Ramos (cell line): ENCODE data around the gene PSMD13.
"Not testable (repeated sequence)": the region's sequence is repeated elsewhere in the genome, so short reads cannot be mapped to it uniquely, and the experiment has no call there.

Experiments
- in situ Hi-C: fragments of 300-500 bp; cut with MboI; formaldehyde crosslinking; loops from one replicate; pipeline ENCODE4 v1.14.3; 2022; ENCODE audit warnings: low sequenced_read_pairs; ENCODE audit not compliant: unreplicated experiment

PSMD13 gene

DNA sequence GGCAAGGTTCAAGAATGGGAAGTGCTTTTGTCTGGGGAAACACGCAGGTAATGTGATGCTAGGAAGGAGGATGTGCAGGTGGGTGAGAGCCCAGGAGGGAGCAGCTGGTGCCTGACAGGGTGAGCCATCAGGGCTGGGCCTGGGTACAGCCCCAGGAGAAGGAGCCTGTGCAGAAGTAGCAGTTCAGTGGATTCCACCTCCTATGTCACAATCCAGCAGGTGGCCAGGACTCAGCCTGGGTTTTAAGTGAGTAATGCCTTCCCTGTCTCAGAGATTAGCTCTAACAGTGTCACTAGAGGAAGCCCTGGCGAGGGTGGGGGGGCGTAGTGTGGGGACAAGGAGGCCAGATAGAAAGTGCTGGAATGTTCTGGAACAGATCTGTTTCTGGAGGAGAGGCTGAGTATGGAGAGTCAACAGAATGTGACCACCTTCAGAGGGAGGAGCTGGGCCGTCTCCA, 21.2 kb upstream of the PSMD13 start:
- in situ Hi-C loops: no loop called here

DNA sequence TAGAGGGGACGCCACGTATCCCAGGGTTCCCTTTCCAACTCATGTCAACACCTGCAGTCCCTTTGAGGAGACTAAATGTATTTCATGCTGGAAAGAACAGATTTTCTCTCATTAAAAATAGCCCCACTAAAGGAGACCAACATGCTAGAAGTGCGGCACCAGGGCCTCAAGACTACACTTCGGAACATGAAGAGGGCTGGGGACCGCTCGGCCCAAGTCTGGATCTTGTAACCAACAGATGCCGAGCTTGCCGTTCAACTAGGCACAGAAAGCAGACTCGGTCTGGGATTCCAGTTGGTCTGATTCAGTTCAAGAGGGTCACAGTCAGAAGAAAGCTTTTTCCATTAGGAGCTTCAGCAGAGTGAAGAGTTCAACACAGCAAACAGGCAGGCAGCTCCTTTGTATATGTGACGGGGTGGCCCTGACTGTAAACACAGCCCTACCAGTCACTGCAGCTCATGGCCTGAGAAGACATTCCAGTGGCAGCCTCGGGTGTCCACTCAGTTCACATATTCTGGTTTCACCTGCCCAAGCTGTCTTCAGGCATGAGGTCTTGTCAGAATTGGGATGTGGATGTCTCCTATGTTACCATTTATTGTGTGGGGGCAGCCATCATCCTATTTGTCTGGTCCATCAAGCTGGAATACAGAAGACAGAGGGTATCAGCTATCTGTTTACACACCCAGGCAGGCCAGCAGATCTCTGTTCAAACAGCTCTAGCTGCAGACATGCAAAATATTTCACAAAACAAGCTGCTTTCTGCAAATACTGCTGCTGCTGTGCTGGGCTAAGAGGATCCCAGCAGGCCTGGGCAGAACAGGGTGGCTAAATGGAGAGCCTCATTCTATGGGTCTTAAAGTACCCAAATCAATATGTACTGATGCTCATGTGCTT, 20.4 kb upstream of the PSMD13 start:
- in situ Hi-C loops: no loop called here

DNA sequence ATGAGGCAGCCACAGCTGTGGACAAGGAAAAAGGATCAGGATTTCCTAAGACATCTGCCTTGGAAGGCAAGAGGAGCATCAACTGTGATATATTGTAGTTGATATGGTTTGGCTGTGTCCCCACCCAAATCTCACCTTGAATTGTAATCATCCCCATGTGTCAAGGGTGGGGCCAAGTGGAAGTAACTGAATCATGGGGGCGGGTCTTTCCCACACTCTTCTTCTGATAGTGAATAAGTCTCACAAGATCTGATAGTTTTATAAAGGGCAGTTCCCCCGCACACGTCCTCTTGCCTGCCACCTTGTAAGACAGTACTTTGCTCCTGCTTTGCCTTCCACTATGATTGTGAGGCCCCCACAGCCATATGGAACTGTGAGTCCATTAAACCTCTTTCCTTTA, 19.1 kb upstream of the PSMD13 start:
- in situ Hi-C loops: no loop called here

DNA sequence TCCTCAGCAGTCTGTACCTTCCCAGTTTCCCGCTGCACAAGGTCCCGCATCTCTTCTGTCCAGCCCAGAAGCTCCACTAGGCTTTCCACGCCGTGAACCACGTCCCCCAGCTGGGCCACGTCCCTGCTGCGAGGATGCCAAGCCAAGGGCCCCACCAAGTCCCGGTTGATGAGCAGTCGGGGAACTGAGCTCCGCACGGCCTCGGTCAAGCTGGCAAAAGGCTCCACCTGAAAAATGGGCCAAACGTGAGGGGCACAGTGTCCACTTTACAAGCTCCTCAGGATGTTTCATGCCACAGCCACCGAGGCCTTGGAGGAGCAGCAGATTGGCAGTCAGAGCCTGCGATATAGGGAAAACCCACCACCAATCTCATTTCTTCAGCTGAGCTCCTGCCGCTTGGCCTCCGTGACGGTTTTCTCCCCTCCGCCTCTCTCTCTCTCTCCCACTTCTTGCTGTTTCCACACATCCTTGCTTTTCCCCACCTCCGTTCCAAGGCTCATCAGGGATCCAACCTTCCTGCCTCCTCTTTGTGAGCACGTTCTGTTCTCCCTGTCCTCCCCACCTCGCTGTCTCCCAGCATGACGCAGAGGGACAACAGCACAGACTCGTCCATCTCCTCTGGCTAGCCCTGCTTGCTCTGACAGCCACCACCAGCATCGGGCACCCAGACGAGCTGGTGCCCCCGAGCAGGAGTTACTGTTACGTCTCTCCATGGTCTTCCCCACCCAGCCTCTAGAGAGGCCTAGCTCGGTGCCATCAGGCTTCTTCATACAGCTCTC, 17.8 kb upstream of the PSMD13 start:
- in situ Hi-C loops: no loop called here

DNA sequence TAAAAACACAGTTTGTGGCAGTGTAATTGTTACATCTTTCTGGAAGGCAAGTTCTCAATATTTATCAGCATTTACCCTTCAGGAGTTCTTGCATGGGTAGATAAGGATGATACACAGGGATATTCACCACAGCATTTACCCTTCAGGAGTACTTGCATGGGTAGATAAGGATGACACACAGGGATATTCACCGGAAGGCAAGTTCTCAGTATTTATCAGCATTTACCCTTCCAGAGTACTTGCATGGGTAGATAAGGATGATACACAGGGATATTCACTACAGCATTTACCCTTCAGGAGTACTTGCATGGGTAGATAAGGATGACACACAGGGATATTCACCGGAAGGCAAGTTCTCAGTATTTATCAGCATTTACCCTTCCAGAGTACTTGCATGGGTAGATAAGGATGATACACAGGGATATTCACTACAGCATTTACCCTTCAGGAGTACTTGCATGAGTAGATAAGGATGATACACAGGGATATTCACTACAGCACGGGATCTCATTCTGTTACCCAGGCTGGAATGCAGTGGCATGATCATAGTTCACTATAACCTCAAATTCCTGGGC, 16.0 kb upstream of the PSMD13 start:
- in situ Hi-C loops: not testable (repeated sequence)

DNA sequence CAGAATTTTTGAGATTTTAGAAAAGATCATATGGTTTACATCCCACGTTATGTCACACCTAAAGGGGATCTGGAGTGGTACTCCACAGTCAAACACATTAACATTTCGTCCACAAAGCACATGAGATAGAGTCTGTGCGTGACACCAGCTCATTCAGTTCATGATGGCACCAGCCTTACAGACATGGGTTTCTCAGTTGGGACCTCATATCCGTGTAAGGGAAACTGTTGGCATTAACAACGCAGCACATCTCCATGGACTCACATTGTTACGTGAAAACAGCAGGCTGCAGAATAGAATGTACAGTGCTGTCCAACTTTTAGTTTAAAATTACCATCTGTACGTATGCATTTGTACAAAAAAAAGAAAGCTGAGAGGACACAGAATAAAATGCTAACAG, 15.2 kb upstream of the PSMD13 start:
- in situ Hi-C loops: no loop called here

DNA sequence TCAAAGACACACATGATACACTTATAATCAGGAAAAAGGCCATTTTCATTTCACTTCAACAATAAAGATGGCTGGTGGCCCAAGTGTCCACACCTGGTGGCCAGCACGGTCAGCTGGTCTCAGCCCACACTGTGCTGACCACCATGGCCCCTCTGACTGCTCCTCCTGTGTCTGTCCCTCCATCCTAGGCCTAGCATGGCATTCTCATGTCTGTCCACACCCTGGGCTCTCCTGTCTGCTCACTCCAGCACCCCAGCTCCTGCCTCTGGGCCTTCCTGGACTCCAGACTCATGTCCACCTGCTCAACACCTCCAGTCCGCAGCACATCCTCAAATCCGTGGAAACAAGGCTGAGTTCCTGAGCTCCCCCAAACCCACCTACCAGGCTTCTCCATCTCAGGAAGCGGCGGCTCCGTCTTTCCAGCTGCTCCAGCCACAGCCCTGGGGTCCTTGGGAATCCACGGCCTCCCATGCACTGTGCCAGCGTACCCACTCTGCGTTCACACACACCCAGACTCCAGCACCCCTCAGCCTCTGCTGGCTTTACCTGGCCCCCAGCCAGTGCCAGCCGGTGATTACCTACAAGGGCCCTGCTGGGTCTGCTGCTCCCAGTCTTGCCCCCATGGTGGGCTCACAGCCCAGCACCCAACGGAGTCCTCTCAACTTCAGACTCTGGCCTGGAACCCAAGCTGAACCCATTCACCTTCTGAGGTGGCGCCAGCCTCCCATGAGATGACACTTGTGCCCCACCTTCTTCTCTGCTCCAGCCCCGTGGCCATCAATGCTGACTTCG, 14.6 kb upstream of the PSMD13 start:
- in situ Hi-C loops: no loop called here

DNA sequence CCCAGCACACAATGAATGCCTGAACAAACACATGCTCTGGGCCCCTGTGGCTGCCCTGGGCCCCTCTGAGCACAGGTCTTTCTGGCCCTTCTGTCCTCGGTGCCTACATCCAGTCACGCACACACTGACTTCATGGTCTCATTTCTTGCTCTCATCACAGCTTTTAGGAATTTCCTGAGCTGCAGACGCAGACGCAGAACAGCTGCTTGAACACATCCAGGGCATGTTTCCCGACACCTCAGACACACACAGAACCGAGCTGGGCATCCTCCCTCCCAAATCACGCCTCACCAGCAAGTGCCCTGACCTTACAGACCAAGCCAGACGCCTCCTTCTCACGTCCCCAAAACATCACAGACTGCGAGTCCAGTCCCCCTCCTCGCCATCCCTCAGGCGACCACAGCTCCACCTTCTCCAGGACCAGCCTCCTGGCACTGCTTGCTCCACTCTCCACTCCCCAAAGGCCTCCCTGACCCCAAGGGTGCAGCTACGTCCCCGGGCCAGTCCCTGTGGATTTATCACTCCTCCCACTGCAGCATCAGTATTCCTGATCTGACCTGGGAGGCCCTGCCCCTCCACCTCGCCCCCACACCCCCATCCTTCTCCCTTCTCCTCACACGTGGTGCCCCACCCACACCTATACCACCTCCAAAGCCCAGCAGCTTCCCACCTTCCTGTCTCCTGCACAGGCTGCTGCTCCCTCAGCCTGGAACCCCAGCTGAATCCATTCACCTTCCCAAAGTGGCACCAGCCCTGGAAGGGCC, 13.6 kb upstream of the PSMD13 start:
- in situ Hi-C loops: no loop called here

DNA sequence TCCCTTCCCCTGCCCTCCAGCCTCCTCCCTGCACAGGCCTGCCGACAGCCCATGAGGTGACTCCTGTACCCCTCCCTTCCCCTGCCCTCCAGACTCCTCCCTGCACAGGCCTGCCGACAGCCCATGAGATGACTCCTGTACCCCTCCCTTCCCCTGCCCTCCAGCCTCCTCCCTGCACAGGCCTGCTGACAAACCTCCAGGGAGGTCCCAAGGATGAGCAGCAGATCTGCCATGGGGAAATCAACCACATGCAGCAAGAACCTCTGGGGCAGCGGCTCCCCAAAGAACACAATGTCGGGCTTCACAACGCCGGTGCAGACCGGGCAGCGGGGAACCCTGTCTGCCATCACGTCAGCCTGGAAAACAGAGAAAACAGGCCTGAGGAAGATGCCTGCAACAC, 12.9 kb upstream of the PSMD13 start:
- in situ Hi-C loops: no loop called here

DNA sequence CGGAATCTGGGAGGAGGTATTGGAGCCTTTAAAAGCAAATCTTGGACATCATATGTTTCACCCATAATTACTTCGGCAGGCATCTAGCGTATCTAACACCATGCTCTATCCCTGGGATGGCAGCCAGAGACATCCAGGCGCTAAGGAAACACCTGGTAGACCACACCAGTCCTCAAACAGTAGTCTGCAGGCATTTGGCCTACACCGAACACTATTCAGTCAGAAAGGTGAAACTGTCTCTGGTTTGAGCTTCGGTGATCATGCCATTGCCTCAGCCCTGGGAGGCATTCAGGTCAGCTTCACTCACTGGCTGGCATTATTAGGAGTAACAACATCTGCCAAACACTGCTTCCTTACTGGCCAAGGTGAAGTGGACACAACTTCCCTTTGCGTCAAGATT, 12.4 kb upstream of the PSMD13 start:
- in situ Hi-C loops: no loop called here

DNA sequence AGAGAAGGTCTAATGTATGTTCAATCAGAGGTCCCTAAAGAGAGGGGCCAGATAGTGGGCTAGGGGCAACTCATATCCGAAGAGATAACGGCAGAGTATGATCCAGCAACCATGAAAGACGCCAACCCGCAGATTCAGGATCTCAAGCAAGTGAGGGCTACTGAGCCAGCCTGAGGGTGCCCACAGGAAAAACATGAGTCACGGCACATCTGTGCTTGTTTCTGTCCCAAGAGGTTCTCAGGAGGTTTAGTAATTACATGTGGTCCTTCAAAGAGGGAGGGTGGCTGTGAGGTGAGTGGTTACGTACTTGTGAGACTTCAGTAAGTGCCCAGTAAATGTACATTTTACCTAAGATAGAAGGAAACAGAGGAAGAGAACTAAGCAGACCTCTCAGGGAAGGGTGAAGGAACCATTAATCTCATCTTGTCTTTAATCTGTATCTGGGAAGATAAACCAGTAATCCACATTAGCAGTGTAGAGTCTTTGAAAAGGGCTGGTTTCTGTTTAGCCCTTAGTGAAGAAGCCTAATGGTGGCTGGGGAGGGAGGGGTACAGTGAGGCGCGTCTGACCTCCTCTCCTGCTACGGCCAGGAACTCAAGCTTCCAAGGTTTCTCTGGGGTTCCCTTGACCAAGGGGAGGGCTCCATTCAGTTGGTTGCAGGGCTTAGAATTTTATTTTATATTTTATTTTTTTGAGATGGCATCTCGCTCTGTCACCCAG, 10.9 kb upstream of the PSMD13 start:
- in situ Hi-C loops: no loop called here

DNA sequence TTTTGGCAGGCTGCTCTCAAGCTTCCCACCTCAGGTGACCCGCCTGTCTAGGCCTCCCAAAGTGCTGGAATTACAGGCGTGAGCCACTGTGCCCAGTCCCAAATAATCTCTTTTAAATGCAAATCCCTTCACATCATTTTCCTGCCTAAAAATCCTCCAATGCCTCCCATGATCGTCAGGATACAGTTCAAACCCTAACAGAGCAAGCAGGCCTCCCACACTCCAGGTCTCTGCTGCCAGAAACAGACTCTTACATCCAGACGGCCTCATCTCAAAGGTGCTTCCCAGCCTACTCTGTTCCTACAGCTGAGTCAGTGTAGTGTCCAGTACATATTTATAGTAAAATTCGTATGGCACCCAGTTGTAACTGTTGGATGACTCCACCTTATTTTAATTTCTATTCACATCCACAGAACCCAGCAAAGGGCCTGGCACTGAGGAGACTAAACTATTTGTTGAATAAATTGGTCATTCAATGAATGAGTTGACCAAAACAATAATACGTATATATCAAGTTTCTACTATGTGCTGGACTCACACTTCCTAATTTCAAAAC, 8.9 kb upstream of the PSMD13 start:
- in situ Hi-C loops: no loop called here

DNA sequence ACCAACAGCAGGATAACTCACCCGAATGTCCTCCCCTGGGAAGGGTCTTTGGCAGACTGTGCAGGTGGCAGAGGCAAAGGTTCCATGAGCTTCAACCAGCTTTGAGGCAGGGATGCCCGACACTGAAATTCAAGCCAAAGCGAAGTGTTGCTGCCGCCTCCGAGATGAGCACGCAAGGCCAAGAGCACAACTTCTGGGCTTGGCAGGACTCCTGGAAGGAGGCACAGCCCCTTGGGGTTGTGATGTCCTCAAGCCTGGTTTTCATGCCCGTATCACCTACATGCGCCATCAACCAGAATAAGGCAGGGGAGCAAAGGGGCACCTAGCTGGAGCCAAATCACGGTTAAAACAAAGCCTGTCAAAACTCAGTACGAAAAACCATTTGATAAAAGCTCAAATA, 6.3 kb upstream of the PSMD13 start:
- in situ Hi-C loops: no loop called here

DNA sequence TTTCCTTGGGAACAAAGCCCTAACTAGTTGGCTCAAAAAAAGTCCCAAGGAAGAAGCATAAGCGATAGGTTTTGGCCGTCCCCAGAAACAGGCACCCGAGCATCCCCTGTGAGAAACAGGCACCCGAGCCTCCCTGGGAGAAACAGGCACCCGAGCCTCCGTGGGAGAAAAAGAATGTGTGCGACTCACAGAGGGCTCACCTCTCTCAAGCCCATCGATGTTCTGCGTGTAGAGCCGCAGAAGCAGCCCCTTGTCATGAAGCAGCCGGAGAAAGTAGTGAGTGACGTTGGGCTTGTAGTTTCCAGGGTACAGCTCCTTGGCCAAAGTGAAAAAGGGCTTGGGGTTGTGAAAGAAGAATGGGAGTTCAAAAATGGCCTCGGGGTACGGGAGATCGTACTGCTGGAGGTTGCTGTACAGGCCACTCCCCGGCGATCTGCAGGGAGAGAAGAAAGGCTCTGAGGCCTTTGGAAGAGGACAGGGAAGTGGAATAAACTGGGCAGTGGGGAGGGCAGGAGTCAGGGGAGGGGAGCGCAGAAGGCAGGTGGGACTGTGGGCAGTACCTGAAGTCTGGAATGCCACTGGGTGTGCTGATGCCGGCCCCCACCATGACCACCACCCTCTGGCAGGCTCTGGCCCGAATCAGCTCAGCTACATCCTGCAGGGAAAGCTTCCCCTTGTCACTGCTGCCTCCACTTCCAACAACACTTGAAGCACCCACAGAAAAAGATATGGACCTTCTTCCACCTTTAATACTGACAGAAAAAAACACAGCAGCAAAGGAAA, 3.8 kb upstream of the PSMD13 start:
- in situ Hi-C loops: no loop called here

DNA sequence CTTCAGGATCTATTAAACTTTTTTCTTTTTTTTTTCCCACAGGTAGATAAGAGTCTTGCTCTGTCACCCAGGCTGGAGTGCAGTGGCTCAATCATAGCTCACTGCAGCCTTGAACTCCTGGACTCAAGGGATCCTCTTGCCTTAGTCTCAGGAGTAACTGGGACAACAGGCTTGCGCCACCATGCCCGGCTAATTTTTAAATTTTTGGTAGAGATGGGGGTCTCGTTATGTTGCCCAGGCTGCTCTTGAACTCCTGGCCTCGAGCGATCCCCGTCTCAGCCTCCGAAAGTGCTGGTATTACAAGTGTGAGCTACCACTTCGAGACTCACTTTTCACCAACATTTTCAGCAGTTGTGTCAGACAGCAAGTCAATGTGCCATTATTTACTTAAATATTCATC, 1.6 kb upstream of the PSMD13 start:
- in situ Hi-C loops: no loop called here

DNA sequence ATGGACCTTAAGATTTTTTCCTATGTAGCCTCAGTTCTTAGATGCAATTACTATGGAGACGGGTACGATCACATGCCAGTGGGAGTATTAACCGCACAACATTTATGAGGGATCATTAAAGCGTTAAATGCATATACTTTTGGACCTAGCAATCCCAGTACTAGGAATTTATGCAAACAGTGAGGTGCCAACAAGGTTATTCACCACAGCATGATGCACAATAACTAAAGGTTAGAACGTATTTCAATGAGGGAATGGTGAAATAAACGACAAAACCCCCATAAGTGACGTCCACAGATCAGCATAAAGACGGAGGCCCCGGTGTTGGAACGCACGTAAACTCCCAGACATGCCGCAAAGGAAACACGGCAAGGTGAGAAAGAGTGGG, 1.2 kb upstream of the PSMD13 start:
- in situ Hi-C loops: no loop called here

DNA sequence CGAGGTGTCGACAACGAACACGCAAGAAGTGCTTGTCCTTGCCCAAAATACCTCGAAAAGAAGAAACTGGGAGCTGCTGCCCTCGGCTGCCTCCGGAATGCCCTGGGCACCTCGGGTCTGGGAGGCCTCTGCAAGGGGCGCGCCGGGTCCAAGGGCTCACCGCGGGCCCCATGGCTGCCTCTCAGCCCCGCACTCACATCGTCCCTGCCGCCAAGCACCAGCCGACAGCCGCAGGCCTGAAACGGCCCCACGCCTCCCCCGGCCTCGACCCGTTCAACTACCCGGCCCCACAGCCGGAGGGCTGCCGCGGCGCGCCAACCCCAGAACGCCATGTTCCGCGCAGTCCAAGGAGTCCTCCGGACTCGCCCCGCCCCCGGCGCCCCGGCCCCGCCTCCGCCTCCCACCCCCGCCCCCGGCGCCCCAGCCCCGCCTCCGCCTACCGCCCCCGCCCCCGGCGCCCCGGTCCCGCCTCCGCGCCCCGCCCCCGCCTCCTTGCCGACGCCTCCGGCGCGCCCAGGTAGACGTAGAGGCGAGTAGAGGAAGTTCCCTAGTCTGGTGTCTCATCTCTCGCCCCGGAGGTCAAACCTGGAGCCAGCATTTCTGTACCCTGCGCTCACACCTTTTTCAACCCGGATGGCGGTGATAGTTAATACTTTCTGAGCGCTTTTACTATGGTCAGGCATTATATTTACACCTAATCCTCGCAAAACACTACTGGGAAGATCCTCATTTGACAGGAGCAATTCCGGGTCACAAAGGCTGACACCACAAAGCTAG, 591 bp upstream of the PSMD13 start, which contains the start of gene SIRT3:
TSS of gene SIRT3 (minus strand) at position 346 of the 777 bp plus-strand sequence. CDS start at position 332, 14 bp downstream.
- in situ Hi-C loops: no loop called here
